Mucosa of descending colon (tissue), 3 donors: ENCODE data around the gene FBXO11. TPM values are rescaled to one million over a fixed set of nuclear protein-coding genes. Genes with fewer than 3 reads are reported as not detected.
"Not testable (repeated sequence)": the region's sequence is repeated elsewhere in the genome, so short reads cannot be mapped to it uniquely, and the experiment has no call there.

Experiments used
- ATAC-seq: fragments of 200-7000 bp; cut with Tn5 transposase; one replicate; pipeline ENCODE4 v1.9.1; 2020; ENCODE audit warnings: mild to moderate bottlenecking, moderate library complexity
- DNase-seq, 3 donors: peaks; one replicate each; pipeline ENCODE4 v3.0.0-alpha.2; 2020
- H3K36me3 ChIP-seq: fragments of 200-600 bp; one replicate; pipeline ENCODE4 v1.8.0; 2021; ENCODE audit warnings: low read depth, mild to moderate bottlenecking
- H3K4me1 ChIP-seq: fragments of 200-600 bp; one replicate; pipeline ENCODE4 v1.8.0; 2021; ENCODE audit warnings: low read depth, mild to moderate bottlenecking
- H3K4me3 ChIP-seq: fragments of 200-600 bp; one replicate; pipeline ENCODE4 v1.8.0; 2021; ENCODE audit warnings: mild to moderate bottlenecking
- H3K9me3 ChIP-seq: fragments of 200-600 bp; one replicate; pipeline ENCODE4 v1.8.0; 2021; ENCODE audit warnings: mild to moderate bottlenecking
- CTCF ChIP-seq: fragments of 200-600 bp; IDR thresholded peaks from one replicate; pipeline ENCODE4 v1.8.0; 2022; ENCODE audit warnings: antibody characterized with exemption, mild to moderate bottlenecking
- intact Hi-C, 2 donors: fragments of 100-400 bp; cut with DNase I in 1 of 2; cut with micrococcal nuclease in 1 of 2; formaldehyde crosslinking; loops; one replicate each; pipeline versions ENCODE4 v1.11.0 to v1.11.1; 2022; cut with DNase I, micrococcal nuclease
- total RNA-seq, 3 donors: library from RNA; stranded (reverse); fragmentation: NEBNext Ultra II Directional in 2 of 3; extraction: Animal tissue kit (Norgen Biotek cat#: 25700) in 2 of 3; gene quantifications; one replicate each; pipeline versions ENCODE4 v1.2.1 to v1.2.4, GENCODE V29; 2021 to 2023
- donor health status: DM: no; HTN: no; CAD: no; lungs with moderate emphysema.
- donor health status: DM: no; HTN: no; CAD: no.
- donor health status: DM: no; HTN: yes; CAD: no.

The FBXO11 gene
- total RNA-seq, 3 donors from 2014 or later: 40.7 to 70.4 (median 46.7) TPM

- no peak for TF ChIP-seq CTCF
- DNase-seq (no peak), ATAC-seq (no peak)
- Histone ChIP-seq H3K36me3 (no peaks in the 10 kb centered on the region), H3K9me3 (no peaks in the 10 kb centered on the region), H3K4me3 (no peak overlapping the region), H3K4me1 (no peaks in the 10 kb centered on the region)
- intact Hi-C loops: no loop called here
Measured at GRCh38 chr2:47937677-47938076, 31.4 kb upstream of the FBXO11 start.

GRCh38 chr2:47935071-47935470 is 28.8 kb upstream of the FBXO11 start:
- TF ChIP-seq CTCF: no peak
- intact Hi-C loops: no loop called here
- Histone ChIP-seq H3K9me3 (no peaks in the 10 kb centered on the region), H3K4me3 (no peak overlapping the region), H3K36me3 (no peaks in the 10 kb centered on the region), H3K4me1 (no peaks in the 10 kb centered on the region)
- DNase-seq (no peak), ATAC-seq (no peak)

- intact Hi-C loops: no loop called here
- no peak for ATAC-seq
- no peak overlapping the region for H3K4me3 ChIP-seq
Measured at GRCh38 chr2:47918043-47918442, 11.7 kb upstream of the FBXO11 start.

GRCh38 chr2:47917276-47917961 is 11.1 kb upstream of the FBXO11 start:
- H3K9me3 ChIP-seq: no peaks in the 10 kb centered on the region
- intact Hi-C loops: no loop called here
- no peaks in the 10 kb centered on the region for H3K4me1 ChIP-seq
- no peak for ATAC-seq
- DNase-seq: no peak
- H3K36me3 ChIP-seq: no peaks in the 10 kb centered on the region
- no peak overlapping the region for H3K4me3 ChIP-seq
- no peak for TF ChIP-seq CTCF

More at GRCh38 chr2:47918043-47918442, 11.7 kb upstream of the FBXO11 start:
- Histone ChIP-seq H3K36me3 (no peaks in the 10 kb centered on the region), H3K9me3 (no peaks in the 10 kb centered on the region), H3K4me1 (no peaks in the 10 kb centered on the region)
- no peak for DNase-seq
- no peak for TF ChIP-seq CTCF

- DNase-seq (no peak), ATAC-seq (no peak)
- Histone ChIP-seq H3K36me3 (no peaks in the 10 kb centered on the region), H3K4me1 (no peaks in the 10 kb centered on the region), H3K4me3 (no peak overlapping the region), H3K9me3 (no peaks in the 10 kb centered on the region)
- intact Hi-C loops: no loop called here
- no peak for TF ChIP-seq CTCF
Measured at GRCh38 chr2:47916412-47916811, 10.1 kb upstream of the FBXO11 start.

- DNase-seq, H3K4me1 ChIP-seq, H3K36me3 ChIP-seq, H3K4me3 ChIP-seq, intact Hi-C loops, H3K9me3 ChIP-seq, ATAC-seq: not testable (repeated sequence)
Measured at GRCh38 chr2:47910662-47911061, 4.4 kb upstream of the FBXO11 start.
